Neural cell (in vitro differentiated cells): Measurements from ENCODE around the gene FBLN2.

Source experiments
- EP300 ChIP-seq: fragments of 450-650 bp; conservative IDR thresholded peaks from 2 replicates; pipeline ENCODE4 v1.6.1; 2014; ENCODE audit warnings: antibody characterized with exemption, mild to moderate bottlenecking, moderate library complexity; ENCODE audit not compliant: poor library complexity, severe bottlenecking
- EZH2 ChIP-seq: fragments of 200-600, 300-800 bp; shearing (Covaris generic), sonication (generic); IDR thresholded peaks from 2 replicates; pipeline ENCODE4 v1.6.1; 2014; ENCODE audit warnings: antibody characterized with exemption, low read length, borderline replicate concordance, mild to moderate bottlenecking; ENCODE audit not compliant: insufficient read depth, poor library complexity, severe bottlenecking
- MXI1 ChIP-seq: fragments of 450-650 bp; conservative IDR thresholded peaks from 2 replicates; pipeline ENCODE4 v1.6.1; 2014; ENCODE audit warnings: antibody characterized with exemption, mild to moderate bottlenecking; ENCODE audit not compliant: poor library complexity, severe bottlenecking
- POLR2AphosphoS5 ChIP-seq: IDR thresholded peaks from 2 replicates; pipeline ENCODE4 v1.6.1; 2012
- RAD21 ChIP-seq: fragments of 450-650 bp; conservative IDR thresholded peaks from 2 replicates; pipeline ENCODE4 v1.6.1; 2014; ENCODE audit warnings: antibody characterized with exemption, mild to moderate bottlenecking, moderate library complexity
- SMC3 ChIP-seq: fragments of 450-650 bp; conservative IDR thresholded peaks from 2 replicates; pipeline ENCODE4 v1.6.1; 2014; ENCODE audit warnings: antibody characterized with exemption, mild to moderate bottlenecking, moderate library complexity; ENCODE audit not compliant: poor library complexity
- TAF1 ChIP-seq: IDR thresholded peaks from 2 replicates; pipeline ENCODE4 v1.6.1; 2012; ENCODE audit warnings: low read depth
- TF ChIP-seq, protein P1 (sequence below): fragments of 450-650 bp; IDR thresholded peaks from 2 replicates; pipeline ENCODE4 v1.5.1; 2014; ENCODE audit warnings: antibody characterized with exemption, mild to moderate bottlenecking, moderate library complexity; ENCODE audit not compliant: poor library complexity, severe bottlenecking
- TF ChIP-seq, protein P2 (sequence below): IDR thresholded peaks from 2 replicates; pipeline ENCODE4 v1.6.1; 2012; ENCODE audit warnings: borderline replicate concordance

DNA sequence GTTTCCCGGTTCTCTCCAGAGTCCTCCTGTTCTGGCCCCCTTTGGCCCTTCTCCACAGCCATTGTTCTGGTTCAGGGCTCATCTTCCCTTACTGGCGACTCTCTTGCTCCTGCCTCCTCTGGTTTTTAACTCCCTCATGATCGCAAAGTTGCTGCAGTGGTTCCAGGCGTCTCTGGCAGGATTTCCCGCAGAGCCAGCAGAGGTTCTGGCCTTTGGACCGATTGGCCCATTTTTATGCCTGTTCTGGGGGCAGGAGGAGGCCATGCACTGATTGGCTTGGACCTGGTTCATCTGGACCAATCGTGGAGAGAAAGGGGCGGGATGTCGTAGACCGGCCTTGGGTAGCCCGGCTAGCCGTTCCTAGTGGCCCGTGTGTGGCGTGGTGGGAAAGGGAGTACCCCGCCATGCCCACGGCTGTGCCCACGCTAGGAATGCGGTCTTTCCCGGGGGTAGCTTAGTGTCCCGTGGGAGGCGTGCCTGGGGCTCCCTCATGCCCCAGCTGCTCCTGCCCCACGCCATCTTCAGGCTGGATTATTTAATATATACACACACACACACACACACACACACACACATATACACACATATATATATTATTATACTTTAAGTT is 113.4 kb downstream of the FBLN2 start:
- no peak for TF ChIP-seq EZH2
- TF ChIP-seq, protein P1, sequence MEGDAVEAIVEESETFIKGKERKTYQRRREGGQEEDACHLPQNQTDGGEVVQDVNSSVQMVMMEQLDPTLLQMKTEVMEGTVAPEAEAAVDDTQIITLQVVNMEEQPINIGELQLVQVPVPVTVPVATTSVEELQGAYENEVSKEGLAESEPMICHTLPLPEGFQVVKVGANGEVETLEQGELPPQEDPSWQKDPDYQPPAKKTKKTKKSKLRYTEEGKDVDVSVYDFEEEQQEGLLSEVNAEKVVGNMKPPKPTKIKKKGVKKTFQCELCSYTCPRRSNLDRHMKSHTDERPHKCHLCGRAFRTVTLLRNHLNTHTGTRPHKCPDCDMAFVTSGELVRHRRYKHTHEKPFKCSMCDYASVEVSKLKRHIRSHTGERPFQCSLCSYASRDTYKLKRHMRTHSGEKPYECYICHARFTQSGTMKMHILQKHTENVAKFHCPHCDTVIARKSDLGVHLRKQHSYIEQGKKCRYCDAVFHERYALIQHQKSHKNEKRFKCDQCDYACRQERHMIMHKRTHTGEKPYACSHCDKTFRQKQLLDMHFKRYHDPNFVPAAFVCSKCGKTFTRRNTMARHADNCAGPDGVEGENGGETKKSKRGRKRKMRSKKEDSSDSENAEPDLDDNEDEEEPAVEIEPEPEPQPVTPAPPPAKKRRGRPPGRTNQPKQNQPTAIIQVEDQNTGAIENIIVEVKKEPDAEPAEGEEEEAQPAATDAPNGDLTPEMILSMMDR, result no peak
- no peak for TF ChIP-seq TAF1
- TF ChIP-seq, protein P2, sequence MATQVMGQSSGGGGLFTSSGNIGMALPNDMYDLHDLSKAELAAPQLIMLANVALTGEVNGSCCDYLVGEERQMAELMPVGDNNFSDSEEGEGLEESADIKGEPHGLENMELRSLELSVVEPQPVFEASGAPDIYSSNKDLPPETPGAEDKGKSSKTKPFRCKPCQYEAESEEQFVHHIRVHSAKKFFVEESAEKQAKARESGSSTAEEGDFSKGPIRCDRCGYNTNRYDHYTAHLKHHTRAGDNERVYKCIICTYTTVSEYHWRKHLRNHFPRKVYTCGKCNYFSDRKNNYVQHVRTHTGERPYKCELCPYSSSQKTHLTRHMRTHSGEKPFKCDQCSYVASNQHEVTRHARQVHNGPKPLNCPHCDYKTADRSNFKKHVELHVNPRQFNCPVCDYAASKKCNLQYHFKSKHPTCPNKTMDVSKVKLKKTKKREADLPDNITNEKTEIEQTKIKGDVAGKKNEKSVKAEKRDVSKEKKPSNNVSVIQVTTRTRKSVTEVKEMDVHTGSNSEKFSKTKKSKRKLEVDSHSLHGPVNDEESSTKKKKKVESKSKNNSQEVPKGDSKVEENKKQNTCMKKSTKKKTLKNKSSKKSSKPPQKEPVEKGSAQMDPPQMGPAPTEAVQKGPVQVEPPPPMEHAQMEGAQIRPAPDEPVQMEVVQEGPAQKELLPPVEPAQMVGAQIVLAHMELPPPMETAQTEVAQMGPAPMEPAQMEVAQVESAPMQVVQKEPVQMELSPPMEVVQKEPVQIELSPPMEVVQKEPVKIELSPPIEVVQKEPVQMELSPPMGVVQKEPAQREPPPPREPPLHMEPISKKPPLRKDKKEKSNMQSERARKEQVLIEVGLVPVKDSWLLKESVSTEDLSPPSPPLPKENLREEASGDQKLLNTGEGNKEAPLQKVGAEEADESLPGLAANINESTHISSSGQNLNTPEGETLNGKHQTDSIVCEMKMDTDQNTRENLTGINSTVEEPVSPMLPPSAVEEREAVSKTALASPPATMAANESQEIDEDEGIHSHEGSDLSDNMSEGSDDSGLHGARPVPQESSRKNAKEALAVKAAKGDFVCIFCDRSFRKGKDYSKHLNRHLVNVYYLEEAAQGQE, result no peak
- no peak for TF ChIP-seq EP300
- TF ChIP-seq RAD21, result no peak
- no peak for TF ChIP-seq POLR2AphosphoS5
- TF ChIP-seq SMC3, result no peak
- TF ChIP-seq MXI1, result no peak
